Measurements from ENCODE around the gene LSAMP.

- no peak for TF ChIP-seq POLR2AphosphoS5 (IDR thresholded peaks at IDR 0.05)
- TF ChIP-seq CTCF (IDR thresholded peaks at IDR 0.05), result no peak
- no peak for TF ChIP-seq EP300 (IDR thresholded peaks at IDR 0.05)
Observed at GRCh38 chr3:116053017-116053416, 392.3 kb downstream of the LSAMP start.

Data from sigmoid colon (tissue), 4 donors.